NB4 (cell line): Measurements from ENCODE around the gene ENKUR.

Source experiments
- CTCF ChIP-seq: IDR thresholded peaks from one replicate; pipeline ENCODE4 v1.5.1; 2012; ENCODE audit warnings: low read depth, low read length
- MAX ChIP-seq: IDR thresholded peaks from 2 replicates; pipeline ENCODE4 v1.6.1; 2011; ENCODE audit warnings: low read depth, low read length
- MYC ChIP-seq: IDR thresholded peaks from 2 replicates; pipeline ENCODE4 v1.6.1; 2011; ENCODE audit warnings: low read depth, low read length
- POLR2A ChIP-seq: IDR thresholded peaks from 2 replicates; pipeline ENCODE4 v1.6.1; 2011; ENCODE audit warnings: mild to moderate bottlenecking; ENCODE audit not compliant: insufficient read length; ENCODE audit errors: extremely low read depth

- no peak for TF ChIP-seq POLR2A
- no peak for TF ChIP-seq CTCF
- TF ChIP-seq MAX = no peak
- TF ChIP-seq MYC = no peak
Observed at GRCh38 chr10:25028711-25029110, 12.8 kb upstream of the ENKUR start.
